AG04450 (cell line): ENCODE measurements around the gene C20orf141. TPM values are rescaled to one million over a fixed set of nuclear protein-coding genes. Genes with fewer than 3 reads are reported as not detected.

Experiments used
- CTCF ChIA-PET: fragments of 300-600, 350-600 bp; formaldehyde crosslinking; extraction: SDS; loops from one replicate; lab custom pipeline; 2022; ENCODE audit warnings: antibody characterized with exemption, inconsistent platforms; lab: Charles Lee
- POLR2A ChIA-PET: fragments of 350-600 bp; formaldehyde crosslinking; extraction: SDS; loops from one replicate; lab custom pipeline; 2021; ENCODE audit warnings: antibody characterized with exemption, inconsistent platforms; lab: Yijun Ruan, JAX
- DNase-seq: peaks from one replicate; pipeline ENCODE4 v3.0.0-alpha.2; 2011; ENCODE audit warnings: low read depth, low spot score
- H3K27ac ChIP-seq: one replicate; pipeline ENCODE4 v1.5.1; 2012; ENCODE audit warnings: low read depth, low read length, control low read depth
- H3K27me3 ChIP-seq: one replicate; pipeline ENCODE4 v1.6.0; 2012; ENCODE audit warnings: low read length; ENCODE audit not compliant: control insufficient read depth, insufficient read depth
- H3K4me3 ChIP-seq: 2 replicates; pipeline ENCODE4 v1.5.1; 2011; ENCODE audit warnings: mild to moderate bottlenecking, low read depth, low read length, control low read depth
- H3K9me3 ChIP-seq: 2 replicates; pipeline ENCODE4 v1.5.1; 2012; ENCODE audit warnings: low read length; ENCODE audit not compliant: control insufficient read depth, insufficient read depth
- CTCF ChIP-seq: IDR thresholded peaks from 2 replicates; pipeline ENCODE4 v1.5.1; 2011; ENCODE audit warnings: low read depth, low read length, control low read depth, inconsistent platforms
- polyA plus RNA-seq: library from polyadenylated mRNA; depleted of rRNA; stranded (reverse); fragments of >200 nt; gene quantifications from 2 replicates; pipeline ENCODE4 v1.2.3, GENCODE V29; 2011

C20orf141 gene
- polyA plus RNA-seq, 1 experiment = not detected

- ChIA-PET CTCF (no interaction called here), POLR2A (no interaction called here)
- Histone ChIP-seq H3K27me3 (peaks cover 46% of the 10 kb centered on the region), H3K9me3 (peaks cover 5% of the 10 kb centered on the region), H3K27ac (no peak overlapping the region), H3K4me3 (peak overlapping the region; percentile 66)
- TF ChIP-seq CTCF = no peak
- DNase-seq = no peak
Observed at GRCh38 chr20:2799271-2799670, 15.5 kb upstream of the C20orf141 start.

DNA sequence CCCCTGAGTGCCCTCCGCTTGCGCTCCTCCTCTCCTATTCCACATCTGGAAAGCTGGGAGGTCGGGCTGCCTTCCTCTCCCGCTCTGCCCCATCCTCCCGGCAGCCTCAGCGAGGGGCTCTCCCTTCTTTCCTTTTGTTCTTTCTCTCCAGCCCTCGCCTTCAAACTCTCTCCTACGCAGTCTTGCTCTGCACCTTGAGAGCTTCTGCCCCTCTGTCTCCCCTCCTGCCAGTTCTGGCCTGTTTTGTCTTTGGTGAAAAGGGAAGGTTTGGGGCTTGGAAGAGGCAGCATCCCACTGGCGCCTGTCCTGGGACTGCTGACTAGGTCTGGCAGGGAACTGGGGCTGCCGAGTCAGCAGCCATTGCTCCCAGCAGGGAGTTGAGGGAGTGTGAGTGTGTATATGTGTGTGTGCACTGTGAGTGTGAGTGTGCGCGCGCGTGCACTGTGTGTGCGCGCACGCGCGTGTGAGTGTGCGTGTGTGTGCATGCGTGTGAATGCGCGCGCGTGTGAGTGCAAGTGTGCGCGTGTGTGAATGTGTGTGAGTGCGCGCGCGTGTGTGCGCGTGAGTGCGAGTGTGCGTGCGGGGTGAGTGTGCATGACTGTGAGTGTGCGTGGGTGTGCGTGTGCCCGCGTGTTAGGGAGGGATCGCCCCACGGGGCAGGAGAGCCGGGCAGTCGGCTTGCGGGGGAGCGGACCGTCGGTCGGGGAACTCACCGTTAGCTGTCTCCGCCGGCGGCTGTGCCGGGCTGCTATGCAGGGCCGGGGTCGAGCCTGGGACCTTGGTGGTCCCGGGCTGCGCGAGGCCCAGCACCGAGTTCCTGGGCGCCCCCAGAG is 14.9 kb upstream of the C20orf141 start:
- Histone ChIP-seq H3K27me3 (peaks cover 53% of the 10 kb centered on the region), H3K9me3 (peaks cover 5% of the 10 kb centered on the region), H3K27ac (no peak overlapping the region), H3K4me3 (peak overlapping the region; percentile 66)
- ChIA-PET POLR2A (no interaction called here), CTCF (interaction anchor here (1.2 kb wide), 1 partner anchor 52 kb away, joined by 5 read pairs; no protein-coding TSS in a partner anchor)
- no peak for DNase-seq
- TF ChIP-seq CTCF = no peak

GRCh38 chr20:2800521-2801285 is 14.1 kb upstream of the C20orf141 start, which contains the start of gene CPXM1:
CPXM1 (minus strand) TSS chr20:2800627; CDS start chr20:2800572, 55 bp downstream.
- no peak for DNase-seq
- Histone ChIP-seq H3K27ac (no peak within 1 kb of the TSS), H3K27me3 (peaks cover 61% of the 10 kb centered on the region), H3K4me3 (peak within 1 kb of the TSS; percentile 66), H3K9me3 (peaks cover 5% of the 10 kb centered on the region)
- ChIA-PET POLR2A (interaction anchor here (0.6 kb wide), 1 partner anchor 13 kb away, joined by 3 read pairs; no protein-coding TSS in a partner anchor), CTCF (interaction anchor here (1.2 kb wide), 1 partner anchor 51 kb away, joined by 5 read pairs; no protein-coding TSS in a partner anchor)
- TF ChIP-seq CTCF = no peak

- POLR2A ChIA-PET = interaction anchor here (0.6 kb wide), 1 partner anchor 13 kb away, joined by 3 read pairs; no protein-coding TSS in a partner anchor
- Histone ChIP-seq H3K9me3 (peaks cover 5% of the 10 kb centered on the region), H3K27ac (no peak overlapping the region), H3K4me3 (peak overlapping the region; percentile 45), H3K27me3 (peaks cover 63% of the 10 kb centered on the region)
- CTCF ChIA-PET = interaction anchor here (1.2 kb wide), 1 partner anchor 51 kb away, joined by 5 read pairs; no protein-coding TSS in a partner anchor
- no peak for TF ChIP-seq CTCF
- DNase-seq = no peak
Observed at GRCh38 chr20:2801286-2801728, 13.5 kb upstream of the C20orf141 start.
